Muscle layer of colon (tissue), 2 donors: ENCODE results near the gene RNF150.

ENCODE experiments used
- H3K27ac ChIP-seq: one replicate; pipeline ENCODE4 v1.7.0; 2013; ENCODE audit warnings: low read depth, mild to moderate bottlenecking, low read length, moderate library complexity
- H3K27me3 ChIP-seq, 2 donors: one replicate each; pipeline ENCODE4 v1.7.0; 2013; ENCODE audit warnings: low read length in 2 of 2, mild to moderate bottlenecking in 2 of 2; ENCODE audit not compliant: insufficient read depth in 2 of 2, control insufficient read depth in 1 of 2
- H3K36me3 ChIP-seq: one replicate; pipeline ENCODE4 v1.7.0; 2013; ENCODE audit warnings: mild to moderate bottlenecking, low read length; ENCODE audit not compliant: insufficient read depth
- H3K4me1 ChIP-seq: one replicate; pipeline ENCODE4 v1.7.0; 2013; ENCODE audit warnings: mild to moderate bottlenecking, low read length; ENCODE audit not compliant: insufficient read depth
- H3K4me3 ChIP-seq, 2 donors: one replicate each; pipeline ENCODE4 v1.7.0; 2013; ENCODE audit warnings: low read length in 2 of 2, low read depth in 1 of 2, mild to moderate bottlenecking in 1 of 2, moderate library complexity in 1 of 2
- H3K9ac ChIP-seq: one replicate; pipeline ENCODE4 v1.7.0; 2013; ENCODE audit warnings: low read length
- H3K9me3 ChIP-seq: one replicate; pipeline ENCODE4 v1.7.0; 2013; ENCODE audit warnings: mild to moderate bottlenecking, low read length
- donor health status: abdominal sarcoma.
- donor health status: Adenocarcinoma of cecum.

The RNF150 gene

GRCh38 chr4:141041021-141041476 is 92.2 kb downstream of the RNF150 start:
- no peaks in the 10 kb centered on the region for H3K9me3 ChIP-seq
- no peaks in the 10 kb centered on the region for H3K36me3 ChIP-seq
- H3K4me3 ChIP-seq, result no peak overlapping the region
- peaks cover 35% of the 10 kb centered on the region for H3K4me1 ChIP-seq
- H3K27me3 ChIP-seq, result no peaks in the 10 kb centered on the region
- no peak overlapping the region for H3K9ac ChIP-seq
- no peak overlapping the region for H3K27ac ChIP-seq

- Histone ChIP-seq H3K36me3 (no peaks in the 10 kb centered on the region), H3K9me3 (no peaks in the 10 kb centered on the region), H3K9ac (no peak overlapping the region), H3K4me3 (no peak overlapping the region), H3K27ac (peak overlapping the region; percentile 24), H3K27me3 (no peaks in the 10 kb centered on the region), H3K4me1 (peaks cover 34% of the 10 kb centered on the region)
Observed at GRCh38 chr4:141039156-141039555, 94.1 kb downstream of the RNF150 start.

GRCh38 chr4:141038428-141038827 is 94.8 kb downstream of the RNF150 start:
- peak overlapping the region; percentile 13 for H3K27ac ChIP-seq
- no peaks in the 10 kb centered on the region for H3K36me3 ChIP-seq
- H3K4me3 ChIP-seq, result no peak overlapping the region
- no peak overlapping the region for H3K9ac ChIP-seq
- no peaks in the 10 kb centered on the region for H3K9me3 ChIP-seq
- no peaks in the 10 kb centered on the region for H3K27me3 ChIP-seq
- H3K4me1 ChIP-seq, result peaks cover 34% of the 10 kb centered on the region

- no peak overlapping the region for H3K27ac ChIP-seq
- H3K36me3 ChIP-seq, result no peaks in the 10 kb centered on the region
- H3K9me3 ChIP-seq, result no peaks in the 10 kb centered on the region
Observed at GRCh38 chr4:141037446-141037845, 95.8 kb downstream of the RNF150 start.

GRCh38 chr4:141036786-141037185 is 96.5 kb downstream of the RNF150 start:
- Histone ChIP-seq H3K27me3 (no peaks in the 10 kb centered on the region), H3K4me1 (peaks cover 27% of the 10 kb centered on the region), H3K27ac (no peak overlapping the region), H3K9ac (no peak overlapping the region), H3K9me3 (no peaks in the 10 kb centered on the region), H3K36me3 (no peaks in the 10 kb centered on the region), H3K4me3 (no peak overlapping the region)

More at GRCh38 chr4:141037446-141037845, 95.8 kb downstream of the RNF150 start:
- Histone ChIP-seq H3K27me3 (no peaks in the 10 kb centered on the region), H3K9ac (no peak overlapping the region), H3K4me1 (peaks cover 32% of the 10 kb centered on the region), H3K4me3 (no peak overlapping the region)

- Histone ChIP-seq H3K4me3 (no peak overlapping the region), H3K9me3 (no peaks in the 10 kb centered on the region), H3K36me3 (no peaks in the 10 kb centered on the region), H3K4me1 (peaks cover 20% of the 10 kb centered on the region), H3K27ac (no peak overlapping the region), H3K27me3 (no peaks in the 10 kb centered on the region), H3K9ac (no peak overlapping the region)
Observed at GRCh38 chr4:141035920-141036319, 97.3 kb downstream of the RNF150 start.

GRCh38 chr4:141028024-141028529 is 105.2 kb downstream of the RNF150 start:
- H3K9me3 ChIP-seq, result no peaks in the 10 kb centered on the region
- H3K4me3 ChIP-seq, result no peak overlapping the region
- peak overlapping the region; percentile 62 for H3K27ac ChIP-seq
- H3K9ac ChIP-seq, result no peak overlapping the region
- H3K36me3 ChIP-seq, result no peaks in the 10 kb centered on the region
- peaks cover 26% of the 10 kb centered on the region for H3K4me1 ChIP-seq
- no peaks in the 10 kb centered on the region for H3K27me3 ChIP-seq

GRCh38 chr4:141027421-141027820 is 105.8 kb downstream of the RNF150 start:
- peak overlapping the region; percentile 62 for H3K27ac ChIP-seq
- no peak overlapping the region for H3K9ac ChIP-seq
- no peaks in the 10 kb centered on the region for H3K9me3 ChIP-seq

GRCh38 chr4:141026900-141027299 is 106.4 kb downstream of the RNF150 start:
- Histone ChIP-seq H3K27ac (peak overlapping the region; percentile 62), H3K4me1 (peaks cover 35% of the 10 kb centered on the region), H3K27me3 (no peaks in the 10 kb centered on the region), H3K9ac (no peak overlapping the region), H3K4me3 (no peak overlapping the region), H3K36me3 (no peaks in the 10 kb centered on the region), H3K9me3 (no peaks in the 10 kb centered on the region)

More at GRCh38 chr4:141027421-141027820, 105.8 kb downstream of the RNF150 start:
- H3K27me3 ChIP-seq, result no peaks in the 10 kb centered on the region
- H3K4me1 ChIP-seq, result peaks cover 30% of the 10 kb centered on the region
- no peaks in the 10 kb centered on the region for H3K36me3 ChIP-seq
- H3K4me3 ChIP-seq, result no peak overlapping the region

- H3K4me1 ChIP-seq, result peaks cover 65% of the 10 kb centered on the region
- no peaks in the 10 kb centered on the region for H3K9me3 ChIP-seq
- no peak overlapping the region for H3K4me3 ChIP-seq
- no peaks in the 10 kb centered on the region for H3K36me3 ChIP-seq
- no peaks in the 10 kb centered on the region for H3K27me3 ChIP-seq
- no peak overlapping the region for H3K27ac ChIP-seq
- no peak overlapping the region for H3K9ac ChIP-seq
Observed at GRCh38 chr4:141023051-141023450, 110.2 kb downstream of the RNF150 start.

- H3K27ac ChIP-seq, result peak overlapping the region; percentile 25
- no peak overlapping the region for H3K4me3 ChIP-seq
- no peak overlapping the region for H3K9ac ChIP-seq
- H3K9me3 ChIP-seq, result no peaks in the 10 kb centered on the region
- no peaks in the 10 kb centered on the region for H3K36me3 ChIP-seq
- H3K4me1 ChIP-seq, result peaks cover 58% of the 10 kb centered on the region
- no peaks in the 10 kb centered on the region for H3K27me3 ChIP-seq
Observed at GRCh38 chr4:141022111-141022695, 111.1 kb downstream of the RNF150 start.
